Caco-2 (cell line): ENCODE results near the gene AFAP1L2. TPM values are rescaled to one million over a fixed set of nuclear protein-coding genes. Genes with fewer than 3 reads are reported as not detected.

Source experiments
- BruUV-seq: library from RNA; stranded (reverse); fragments of 400-500 nt; replicated peaks from 2 replicates; lab custom pipeline; 2021; lab: Mats Ljungman, UMichigan
- CTCF ChIA-PET: fragments of 300-600 bp; sonication (Branson Sonifier 250); formaldehyde crosslinking; loops from one replicate; lab custom pipeline; 2022; ENCODE audit warnings: antibody characterized with exemption; lab: Charles Lee
- POLR2A ChIA-PET: fragments of 300-600 bp; sonication (Branson Sonifier 250); formaldehyde crosslinking; loops from one replicate; lab custom pipeline; 2022; ENCODE audit warnings: antibody characterized with exemption; lab: Charles Lee
- DNase-seq, 2 experiments: peaks; one replicate each; pipeline versions ENCODE4 v3.0.0 to v3.0.0-alpha.2; 2020 to 2022
- H3K27me3 ChIP-seq: replicated peaks from 2 replicates; pipeline ENCODE4 v1.6.0; 2011; ENCODE audit warnings: low read length; ENCODE audit not compliant: control insufficient read depth, insufficient read depth
- H3K36me3 ChIP-seq: 2 replicates; pipeline ENCODE4 v1.5.1; 2011; ENCODE audit warnings: low read length; ENCODE audit not compliant: control insufficient read depth, insufficient read depth
- H3K4me1 ChIP-seq: fragments of 250-450 bp; sonication (Bioruptor Pico); 2 replicates; pipeline ENCODE4 v1.5.1; 2020; ENCODE audit warnings: mild to moderate bottlenecking
- H3K4me3 ChIP-seq: 2 replicates; pipeline ENCODE4 v1.5.1; 2011; ENCODE audit warnings: low read depth, mild to moderate bottlenecking, control low read depth, low read length
- H3K9me3 ChIP-seq: fragments of 250-450 bp; sonication (Bioruptor Pico); 2 replicates; pipeline ENCODE4 v1.5.1; 2020; ENCODE audit warnings: mild to moderate bottlenecking, moderate library complexity
- H3K27ac Mint-ChIP-seq: one replicate; pipeline ENCODE4 v1.8.0; 2022; ENCODE audit warnings: mixed read lengths; ENCODE audit not compliant: unreplicated experiment
- H3K27me3 Mint-ChIP-seq: one replicate; pipeline ENCODE4 v1.8.0; 2022; ENCODE audit warnings: mixed read lengths; ENCODE audit not compliant: insufficient read depth, unreplicated experiment
- H3K36me3 Mint-ChIP-seq: one replicate; pipeline ENCODE4 v1.8.0; 2022; ENCODE audit warnings: mild to moderate bottlenecking, mixed read lengths; ENCODE audit not compliant: insufficient read depth, unreplicated experiment
- H3K4me1 Mint-ChIP-seq: one replicate; pipeline ENCODE4 v1.8.0; 2022; ENCODE audit warnings: low read depth, mixed read lengths; ENCODE audit not compliant: unreplicated experiment
- H3K4me3 Mint-ChIP-seq: one replicate; pipeline ENCODE4 v1.8.0; 2022; ENCODE audit warnings: mild to moderate bottlenecking, moderate library complexity, mixed read lengths; ENCODE audit not compliant: unreplicated experiment
- H3K9me3 Mint-ChIP-seq: one replicate; pipeline ENCODE4 v1.8.0; 2022; ENCODE audit warnings: mixed read lengths; ENCODE audit not compliant: unreplicated experiment
- intact Hi-C: fragments of 100-400 bp; cut with micrococcal nuclease; formaldehyde crosslinking; loops from one replicate; pipeline ENCODE4 v1.10.0; 2022; ENCODE audit not compliant: unreplicated experiment
- total RNA-seq: library from RNA; stranded (reverse); gene quantifications from 2 replicates; pipeline ENCODE4 v1.2.3, GENCODE V29; 2022
- TF ChIP-seq, protein P1 (sequence below), 2 experiments: fragments of 200-600 bp in 1 of 2; IDR thresholded peaks; 1 replicate in 1 of 2; 2 replicates in 1 of 2; pipeline versions ENCODE4 v1.5.1 to v1.8.0; 2011 to 2022; ENCODE audit warnings: antibody characterized with exemption in 1 of 2, control low read depth in 1 of 2, inconsistent platforms in 1 of 2, low read depth in 1 of 2, low read length in 1 of 2, mild to moderate bottlenecking in 1 of 2, moderate library complexity in 1 of 2; ENCODE audit not compliant: insufficient read depth in 1 of 2, severe bottlenecking in 1 of 2, unreplicated experiment in 1 of 2

The AFAP1L2 gene
- total RNA-seq, 1 experiment from 2014 or later, result 2.3 TPM

DNA sequence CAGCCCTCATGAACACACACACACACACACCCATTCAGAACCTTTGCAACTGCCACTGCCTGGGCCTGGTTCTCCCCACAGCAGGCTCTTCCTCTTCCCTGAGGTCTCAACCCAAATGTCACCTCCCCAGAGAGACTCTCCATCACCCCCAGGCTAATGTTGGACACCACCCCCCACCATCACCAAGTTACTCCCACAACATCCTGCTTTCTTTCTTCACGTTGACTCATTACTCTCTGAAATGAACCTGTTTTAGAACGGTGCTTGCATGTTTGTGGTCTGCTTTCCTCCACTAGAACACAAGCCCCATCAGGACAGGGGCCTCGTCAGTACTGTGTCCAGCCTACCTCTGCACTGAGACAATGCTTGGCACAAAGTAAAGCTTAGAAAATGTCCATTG, 16.0 kb downstream of the AFAP1L2 start:
- Histone ChIP-seq H3K4me1 (no peaks in the 10 kb centered on the region), H3K4me3 (no peak overlapping the region), H3K9me3 (no peaks in the 10 kb centered on the region), H3K36me3 (no peaks in the 10 kb centered on the region), H3K27me3 (no peaks in the 10 kb centered on the region)
- DNase-seq, result no peak
- Mint-ChIP-seq H3K27me3 (no peaks in the 10 kb centered on the region), H3K4me3 (no peak overlapping the region), H3K9me3 (no peaks in the 10 kb centered on the region), H3K36me3 (no peaks in the 10 kb centered on the region), H3K27ac (no peak overlapping the region), H3K4me1 (no peaks in the 10 kb centered on the region)
- POLR2A ChIA-PET, result no interaction called here
- TF ChIP-seq, protein P1, sequence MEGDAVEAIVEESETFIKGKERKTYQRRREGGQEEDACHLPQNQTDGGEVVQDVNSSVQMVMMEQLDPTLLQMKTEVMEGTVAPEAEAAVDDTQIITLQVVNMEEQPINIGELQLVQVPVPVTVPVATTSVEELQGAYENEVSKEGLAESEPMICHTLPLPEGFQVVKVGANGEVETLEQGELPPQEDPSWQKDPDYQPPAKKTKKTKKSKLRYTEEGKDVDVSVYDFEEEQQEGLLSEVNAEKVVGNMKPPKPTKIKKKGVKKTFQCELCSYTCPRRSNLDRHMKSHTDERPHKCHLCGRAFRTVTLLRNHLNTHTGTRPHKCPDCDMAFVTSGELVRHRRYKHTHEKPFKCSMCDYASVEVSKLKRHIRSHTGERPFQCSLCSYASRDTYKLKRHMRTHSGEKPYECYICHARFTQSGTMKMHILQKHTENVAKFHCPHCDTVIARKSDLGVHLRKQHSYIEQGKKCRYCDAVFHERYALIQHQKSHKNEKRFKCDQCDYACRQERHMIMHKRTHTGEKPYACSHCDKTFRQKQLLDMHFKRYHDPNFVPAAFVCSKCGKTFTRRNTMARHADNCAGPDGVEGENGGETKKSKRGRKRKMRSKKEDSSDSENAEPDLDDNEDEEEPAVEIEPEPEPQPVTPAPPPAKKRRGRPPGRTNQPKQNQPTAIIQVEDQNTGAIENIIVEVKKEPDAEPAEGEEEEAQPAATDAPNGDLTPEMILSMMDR (IDR thresholded peaks at IDR 0.05; ENCODE audit: insufficient read depth in 1 of 2, low read depth in 1 of 2, low read length in 1 of 2, severe bottlenecking in 1 of 2, unreplicated experiment in 1 of 2), result no peak
- CTCF ChIA-PET, result interaction anchor here (1.4 to 4.2 kb wide), 2 partner anchors 65 to 84 kb away, joined by 3 to 35 read pairs; no protein-coding TSS in a partner anchor
- intact Hi-C loops, result no loop called here
- BruUV-seq, result no TSS peak

DNA sequence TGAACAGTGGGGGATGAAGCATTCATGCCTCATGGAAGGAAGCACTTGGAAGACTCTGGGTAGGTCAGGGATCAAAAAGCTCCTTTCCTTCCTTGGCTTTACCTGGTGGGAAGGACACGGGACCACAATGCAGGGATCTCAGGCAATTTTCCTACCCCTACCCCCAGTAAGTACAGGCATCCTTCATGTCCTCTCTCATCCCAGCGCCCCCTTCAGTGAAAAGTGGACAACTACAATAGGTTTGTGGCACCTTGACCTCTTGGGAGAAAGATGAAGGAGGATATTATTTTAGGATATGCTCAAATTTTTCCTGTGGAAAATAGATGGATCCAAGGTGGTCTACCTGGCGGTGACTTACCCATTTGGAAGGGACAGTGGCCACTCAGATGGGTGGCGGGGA, 16.5 kb downstream of the AFAP1L2 start:
- Mint-ChIP-seq H3K27me3 (no peaks in the 10 kb centered on the region), H3K4me3 (no peak overlapping the region), H3K4me1 (no peaks in the 10 kb centered on the region), H3K9me3 (no peaks in the 10 kb centered on the region), H3K36me3 (no peaks in the 10 kb centered on the region), H3K27ac (no peak overlapping the region)
- Histone ChIP-seq H3K4me1 (no peaks in the 10 kb centered on the region), H3K36me3 (no peaks in the 10 kb centered on the region), H3K9me3 (no peaks in the 10 kb centered on the region), H3K4me3 (no peak overlapping the region), H3K27me3 (no peaks in the 10 kb centered on the region)
- no TSS peak for BruUV-seq
- intact Hi-C loops, result no loop called here
- TF ChIP-seq, protein P1 (IDR thresholded peaks at IDR 0.05; ENCODE audit: insufficient read depth in 1 of 2, low read depth in 1 of 2, low read length in 1 of 2, severe bottlenecking in 1 of 2, unreplicated experiment in 1 of 2), result peak in 1 of 2 experiments; percentile 11
- ChIA-PET CTCF (interaction anchor here (4.2 kb wide), 1 partner anchor 84 kb away, joined by 35 read pairs; no protein-coding TSS in a partner anchor), POLR2A (no interaction called here)
- DNase-seq, result no peak

DNA sequence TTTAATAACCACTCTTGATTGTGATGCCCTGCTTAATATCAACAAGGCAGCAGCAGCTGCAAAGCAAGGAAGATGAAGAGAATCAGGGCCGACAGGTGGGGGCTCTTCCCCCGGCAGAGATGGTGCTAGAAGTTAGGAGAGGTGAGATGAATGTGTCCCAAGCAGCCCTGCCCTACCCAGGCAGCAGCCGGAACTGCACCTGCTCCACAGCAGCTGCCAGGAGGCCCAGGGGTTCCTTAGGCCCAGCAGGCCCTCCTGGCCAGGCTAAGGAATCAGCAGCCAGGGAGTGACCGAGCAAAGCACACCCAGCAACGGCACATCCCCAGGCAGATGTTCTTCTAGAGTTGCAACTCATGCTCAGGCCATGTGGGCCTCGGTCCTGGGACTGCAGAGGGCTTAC, 17.9 kb downstream of the AFAP1L2 start:
- DNase-seq, result peak in 1 of 2 experiments; percentile 21

More for the DNA sequence above, 17.9 kb downstream of the AFAP1L2 start:
- intact Hi-C loops, result loop anchor here (1.0 kb wide), 1 partner anchor 82 kb away; no protein-coding TSS in a partner anchor
- H3K36me3 Mint-ChIP-seq, result no peaks in the 10 kb centered on the region
- no peak overlapping the region for H3K4me3 ChIP-seq
- no peak overlapping the region for H3K27ac Mint-ChIP-seq
- TF ChIP-seq, protein P1 (IDR thresholded peaks at IDR 0.05; ENCODE audit: insufficient read depth in 1 of 2, low read depth in 1 of 2, low read length in 1 of 2, severe bottlenecking in 1 of 2, unreplicated experiment in 1 of 2), result peak; percentile 25 to 33
- POLR2A ChIA-PET, result no interaction called here
- no peaks in the 10 kb centered on the region for H3K27me3 ChIP-seq
- H3K4me1 Mint-ChIP-seq, result no peaks in the 10 kb centered on the region
- H3K9me3 ChIP-seq, result no peaks in the 10 kb centered on the region
- H3K4me3 Mint-ChIP-seq, result no peak overlapping the region
- BruUV-seq, result no TSS peak
- H3K36me3 ChIP-seq, result no peaks in the 10 kb centered on the region
- H3K27me3 Mint-ChIP-seq, result no peaks in the 10 kb centered on the region
- no peaks in the 10 kb centered on the region for H3K4me1 ChIP-seq
- H3K9me3 Mint-ChIP-seq, result no peaks in the 10 kb centered on the region
- CTCF ChIA-PET, result interaction anchor here (4.2 kb wide), 1 partner anchor 83 kb away, joined by 35 read pairs; no protein-coding TSS in a partner anchor
